ENCODE data around the gene STK4.

Gene STK4

GRCh38 chr20:45085867-45086266 lies 119.6 kb downstream of the STK4 start:
- Mint-ChIP-seq H3K4me3 (no peak overlapping the region), H3K36me3 (peaks cover 86% of the 10 kb centered on the region), H3K27ac (peak overlapping the region; percentile 78), H3K9me3 (peaks cover 4% of the 10 kb centered on the region), H3K4me1 (peaks cover 6% of the 10 kb centered on the region)
- no peak for ATAC-seq
- DNase-seq (ENCODE audit: low spot score in 2 of 2), result no peak

GRCh38 chr20:45087097-45087790 lies 120.9 kb downstream of the STK4 start:
- peaks cover 6% of the 10 kb centered on the region for H3K4me1 Mint-ChIP-seq
- H3K9me3 Mint-ChIP-seq, result no peaks in the 10 kb centered on the region
- no peak for ATAC-seq
- H3K36me3 Mint-ChIP-seq, result peaks cover 81% of the 10 kb centered on the region
- no peak for DNase-seq (ENCODE audit: low spot score in 2 of 2)
- no peak overlapping the region for H3K4me3 Mint-ChIP-seq
- H3K27ac Mint-ChIP-seq, result peak overlapping the region; percentile 78

GRCh38 chr20:45087814-45088213 lies 121.5 kb downstream of the STK4 start:
- no peak for ATAC-seq
- Mint-ChIP-seq H3K9me3 (no peaks in the 10 kb centered on the region), H3K4me3 (no peak overlapping the region)

GRCh38 chr20:45088247-45088646 lies 121.9 kb downstream of the STK4 start:
- H3K36me3 Mint-ChIP-seq, result peaks cover 71% of the 10 kb centered on the region
- no peaks in the 10 kb centered on the region for H3K9me3 Mint-ChIP-seq
- ATAC-seq (no peak), DNase-seq (ENCODE audit: low spot score in 2 of 2) (no peak)
- H3K27ac Mint-ChIP-seq, result peak overlapping the region; percentile 78
- no peak overlapping the region for H3K4me3 Mint-ChIP-seq
- H3K4me1 Mint-ChIP-seq, result peaks cover 6% of the 10 kb centered on the region

More at GRCh38 chr20:45087814-45088213, 121.5 kb downstream of the STK4 start:
- Mint-ChIP-seq H3K4me1 (peaks cover 6% of the 10 kb centered on the region), H3K36me3 (peaks cover 75% of the 10 kb centered on the region), H3K27ac (peak overlapping the region; percentile 78)
- DNase-seq (ENCODE audit: low spot score in 2 of 2), result no peak

- H3K27ac Mint-ChIP-seq, result peak overlapping the region; percentile 26
- peaks cover 6% of the 10 kb centered on the region for H3K4me1 Mint-ChIP-seq
- no peaks in the 10 kb centered on the region for H3K9me3 Mint-ChIP-seq
- H3K4me3 Mint-ChIP-seq, result no peak overlapping the region
- DNase-seq (ENCODE audit: low spot score in 2 of 2), result no peak
- peaks cover 53% of the 10 kb centered on the region for H3K36me3 Mint-ChIP-seq
- no peak for ATAC-seq
These were observed 124.2 kb downstream of the STK4 start for GRCh38 chr20:45090481-45090880.

- H3K4me3 Mint-ChIP-seq, result no peak overlapping the region
- peaks cover 46% of the 10 kb centered on the region for H3K36me3 Mint-ChIP-seq
- ATAC-seq (no peak), DNase-seq (ENCODE audit: low spot score in 2 of 2) (no peak)
- H3K4me1 Mint-ChIP-seq, result peaks cover 4% of the 10 kb centered on the region
- peak overlapping the region; percentile 45 for H3K27ac Mint-ChIP-seq
- no peaks in the 10 kb centered on the region for H3K9me3 Mint-ChIP-seq
These were observed 125.1 kb downstream of the STK4 start for GRCh38 chr20:45091366-45091765.

GRCh38 chr20:45092898-45093297 lies 126.6 kb downstream of the STK4 start:
- ATAC-seq (no peak), DNase-seq (ENCODE audit: low spot score in 2 of 2) (no peak)
- H3K9me3 Mint-ChIP-seq, result no peaks in the 10 kb centered on the region
- H3K36me3 Mint-ChIP-seq, result peaks cover 36% of the 10 kb centered on the region
- no peak overlapping the region for H3K4me3 Mint-ChIP-seq
- H3K4me1 Mint-ChIP-seq, result peaks cover 10% of the 10 kb centered on the region
- peak overlapping the region; percentile 45 for H3K27ac Mint-ChIP-seq

GRCh38 chr20:45094201-45094600 lies 127.9 kb downstream of the STK4 start:
- H3K9me3 Mint-ChIP-seq, result no peaks in the 10 kb centered on the region
- H3K36me3 Mint-ChIP-seq, result peaks cover 28% of the 10 kb centered on the region
- no peak for ATAC-seq
- H3K4me3 Mint-ChIP-seq, result no peak overlapping the region
- peak overlapping the region; percentile 45 for H3K27ac Mint-ChIP-seq
- DNase-seq (ENCODE audit: low spot score in 2 of 2), result no peak
- H3K4me1 Mint-ChIP-seq, result peaks cover 10% of the 10 kb centered on the region

GRCh38 chr20:45094864-45095574 lies 128.7 kb downstream of the STK4 start:
- no peak for ATAC-seq
- H3K36me3 Mint-ChIP-seq, result peaks cover 22% of the 10 kb centered on the region
- no peak for DNase-seq (ENCODE audit: low spot score in 2 of 2)
- H3K27ac Mint-ChIP-seq, result peak overlapping the region; percentile 32
- H3K9me3 Mint-ChIP-seq, result no peaks in the 10 kb centered on the region
- peaks cover 10% of the 10 kb centered on the region for H3K4me1 Mint-ChIP-seq
- no peak overlapping the region for H3K4me3 Mint-ChIP-seq

- Mint-ChIP-seq H3K27ac (peak overlapping the region; percentile 32), H3K4me1 (peaks cover 14% of the 10 kb centered on the region), H3K4me3 (no peak overlapping the region), H3K9me3 (no peaks in the 10 kb centered on the region), H3K36me3 (peaks cover 14% of the 10 kb centered on the region)
- ATAC-seq, result peak; percentile 46
- DNase-seq (ENCODE audit: low spot score in 2 of 2), result peak; percentile 43 to 76
These were observed 129.5 kb downstream of the STK4 start for GRCh38 chr20:45095805-45096238.

GRCh38 chr20:45096781-45097180 lies 130.5 kb downstream of the STK4 start:
- H3K36me3 Mint-ChIP-seq, result peaks cover 5% of the 10 kb centered on the region
- no peak for ATAC-seq
- peaks cover 18% of the 10 kb centered on the region for H3K4me1 Mint-ChIP-seq
- DNase-seq (ENCODE audit: low spot score in 2 of 2), result no peak
- H3K9me3 Mint-ChIP-seq, result no peaks in the 10 kb centered on the region
- H3K27ac Mint-ChIP-seq, result no peak overlapping the region
- H3K4me3 Mint-ChIP-seq, result no peak overlapping the region

GRCh38 chr20:45097485-45098102 lies 131.3 kb downstream of the STK4 start:
- peak; percentile 75 for ATAC-seq
- Mint-ChIP-seq H3K27ac (no peak overlapping the region), H3K4me1 (peaks cover 18% of the 10 kb centered on the region), H3K36me3 (peaks cover 5% of the 10 kb centered on the region), H3K4me3 (peak overlapping the region; percentile 53), H3K9me3 (no peaks in the 10 kb centered on the region)
- peak; percentile 25 to 67 for DNase-seq (ENCODE audit: low spot score in 2 of 2)

GRCh38 chr20:45098103-45098773 lies 131.9 kb downstream of the STK4 start:
- H3K36me3 Mint-ChIP-seq, result peaks cover 5% of the 10 kb centered on the region
- ATAC-seq, result peak; percentile 31
- DNase-seq (ENCODE audit: low spot score in 2 of 2), result no peak
- H3K4me3 Mint-ChIP-seq, result peak overlapping the region; percentile 53
- H3K27ac Mint-ChIP-seq, result no peak overlapping the region
- H3K9me3 Mint-ChIP-seq, result no peaks in the 10 kb centered on the region
- peaks cover 18% of the 10 kb centered on the region for H3K4me1 Mint-ChIP-seq

- H3K4me3 Mint-ChIP-seq, result peak within 1 kb of the TSS; percentile 13
- H3K4me1 Mint-ChIP-seq, result peaks cover 18% of the 10 kb centered on the region
These were observed 134.4 kb downstream of the STK4 start, which contains the start of gene KCNS1 for GRCh38 chr20:45100563-45101245. KCNS1 (minus strand) TSS chr20:45101127; CDS start chr20:45099236, 1,891 bp downstream.

More at GRCh38 chr20:45100563-45101245, 134.4 kb downstream of the STK4 start, which contains the start of gene KCNS1:
- Mint-ChIP-seq H3K9me3 (no peaks in the 10 kb centered on the region), H3K36me3 (peaks cover 5% of the 10 kb centered on the region), H3K27ac (no peak within 1 kb of the TSS)
- no peak for ATAC-seq
- no peak for DNase-seq (ENCODE audit: low spot score in 2 of 2)

All from stimulated activated effector memory CD8-positive, alpha-beta T cell treated with anti-CD3 and anti-CD28 coated beads, Interleukin-12 subunit alpha, Interleukin-12 subunit beta, amount 100 ng/mL, for 72 hours (primary cell).